Subcutaneous adipose tissue (tissue), 4 donors: ENCODE measurements around the gene SMARCA2. TPM values are rescaled to one million over a fixed set of nuclear protein-coding genes. Genes with fewer than 3 reads are reported as not detected.

ENCODE experiments used
- CTCF ChIP-seq: fragments of 450-650 bp; IDR thresholded peaks from one replicate; pipeline ENCODE4 v1.5.1; 2016; ENCODE audit warnings: low read depth, mild to moderate bottlenecking, control low read depth, antibody characterized with exemption, moderate library complexity
- small RNA-seq: library from RNA; depleted of rRNA; stranded (forward); fragments of <200 nt; gene quantifications from one replicate; pipeline ENCODE3, GENCODE V24; 2016
- total RNA-seq, 4 donors: library from RNA; depleted of rRNA; stranded (reverse); fragments of >200 nt; gene quantifications; one replicate each; pipeline ENCODE4 v1.1.0, GENCODE V29; 2016

The SMARCA2 gene
- total RNA-seq, 4 donors from 2014 or later: 116 to 186 (median 152) TPM

DNA sequence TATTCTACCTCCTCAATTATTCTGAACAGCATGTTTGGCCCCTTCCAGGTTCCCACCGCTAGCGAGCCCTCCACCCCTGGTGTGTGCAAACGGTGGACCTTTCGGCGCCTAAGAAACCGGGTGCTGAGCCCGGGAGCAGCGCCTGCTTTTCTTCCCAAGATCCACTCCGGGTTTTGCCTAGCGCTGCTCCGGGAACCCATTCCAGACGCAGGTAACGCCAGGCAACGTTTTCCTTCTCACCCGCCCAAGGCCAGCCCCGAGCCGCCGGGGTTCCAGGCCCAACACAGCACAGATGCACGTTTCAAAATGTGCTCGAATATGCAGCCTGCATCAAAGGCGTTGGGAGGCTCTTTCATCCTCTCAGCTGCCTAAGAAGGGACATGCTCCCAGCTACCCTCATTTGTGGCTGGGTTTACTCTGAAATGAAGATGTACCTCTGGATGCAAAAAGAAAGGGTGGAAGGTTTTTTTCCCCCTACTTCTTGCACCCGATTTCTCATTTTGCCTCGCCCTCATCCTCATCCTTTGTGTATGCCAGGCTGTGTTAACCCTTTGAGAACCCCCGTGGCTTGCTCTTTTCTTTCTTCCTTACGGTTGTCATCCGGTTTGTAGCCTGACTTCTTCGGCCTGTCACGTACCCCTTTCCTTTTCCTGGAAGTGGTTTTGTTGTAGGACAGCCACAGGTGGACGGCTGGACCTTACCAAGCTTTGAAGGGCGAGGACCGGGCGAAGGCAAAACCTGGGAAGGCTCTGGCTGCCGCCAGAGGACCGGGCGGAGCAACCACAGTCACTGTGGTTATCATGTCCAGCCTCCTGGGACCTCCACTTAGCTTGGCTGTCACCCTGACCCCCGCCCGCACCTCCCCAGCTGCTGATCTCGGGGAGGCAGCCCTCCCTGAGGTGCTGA lies 226.9 kb downstream of the SMARCA2 start:
- TF ChIP-seq CTCF: no peak

- TF ChIP-seq CTCF: no peak
These were observed 227.7 kb downstream of the SMARCA2 start for GRCh38 chr9:2242831-2243330.

Small RNAs within 50 kb of the gene (small RNA-seq; reads per million reads assigned to genes)
- gene RN7SL592P (not detected), gene RNU2-25P (not detected)
